Liver (tissue), 9 donors: ENCODE measurements around the gene SLC13A2. TPM values are rescaled to one million over a fixed set of nuclear protein-coding genes. Genes with fewer than 3 reads are reported as not detected.

Experiments
- DNase-seq: peaks from one replicate; pipeline ENCODE4 v3.0.0-alpha.2; 2017; ENCODE audit warnings: low spot score
- H3K27ac ChIP-seq, 2 donors: one replicate each; pipeline ENCODE4 v1.7.0; 2013; ENCODE audit warnings: inconsistent platforms in 2 of 2, low read length in 2 of 2, control low read depth in 1 of 2, low read depth in 1 of 2, mild to moderate bottlenecking in 1 of 2
- H3K27me3 ChIP-seq, 4 donors: one replicate each; pipeline versions ENCODE4 v1.6.1 to v1.7.0; 2013; ENCODE audit warnings: low read length in 3 of 4, inconsistent platforms in 1 of 4, mild to moderate bottlenecking in 1 of 4, moderate library complexity in 1 of 4; ENCODE audit not compliant: control insufficient read depth in 4 of 4, insufficient read depth in 4 of 4
- H3K36me3 ChIP-seq, 4 donors: one replicate each; pipeline versions ENCODE4 v1.6.1 to v1.7.0; 2013; ENCODE audit warnings: low read length in 3 of 4, mild to moderate bottlenecking in 3 of 4, low read depth in 1 of 4, moderate library complexity in 1 of 4; ENCODE audit not compliant: control insufficient read depth in 4 of 4, insufficient read depth in 3 of 4
- H3K4me1 ChIP-seq, 4 donors: one replicate each; pipeline versions ENCODE4 v1.6.1 to v1.7.0; 2013; ENCODE audit warnings: low read length in 3 of 4, mild to moderate bottlenecking in 3 of 4, moderate library complexity in 1 of 4; ENCODE audit not compliant: control insufficient read depth in 4 of 4, insufficient read depth in 4 of 4
- H3K4me3 ChIP-seq, 3 donors: one replicate each; pipeline versions ENCODE4 v1.6.1 to v1.7.0; 2013; ENCODE audit warnings: low read length in 3 of 3, control low read depth in 1 of 3, low read depth in 1 of 3, mild to moderate bottlenecking in 1 of 3
- H3K9ac ChIP-seq, 2 donors: one replicate each; pipeline ENCODE4 v1.7.0; 2013; ENCODE audit warnings: low read length in 2 of 2, mild to moderate bottlenecking in 2 of 2, moderate library complexity in 2 of 2, control low read depth in 1 of 2, low read depth in 1 of 2
- H3K9me3 ChIP-seq, 4 donors: one replicate each; pipeline versions ENCODE4 v1.6.1 to v1.7.0; 2013; ENCODE audit warnings: low read length in 3 of 4; ENCODE audit not compliant: control insufficient read depth in 4 of 4
- EGR1 ChIP-seq, 2 donors: IDR thresholded peaks; 2 replicates each; pipeline ENCODE4 v1.6.1; 2016 to 2018; ENCODE audit warnings: antibody characterized with exemption in 2 of 2, low read depth in 2 of 2
- FOXA1 ChIP-seq: IDR thresholded peaks from 2 replicates; pipeline ENCODE4 v1.6.1; 2016; ENCODE audit warnings: antibody characterized with exemption
- GABPA ChIP-seq, 2 donors: IDR thresholded peaks in 1 of 2; conservative IDR thresholded peaks in 1 of 2; 2 replicates each; pipeline ENCODE4 v1.6.1; 2016; ENCODE audit warnings: antibody characterized with exemption in 2 of 2, mild to moderate bottlenecking in 1 of 2, moderate library complexity in 1 of 2
- HNF4A ChIP-seq, 2 donors: conservative IDR thresholded peaks; 2 replicates each; pipeline ENCODE4 v1.6.1; 2016; ENCODE audit warnings: antibody characterized with exemption in 2 of 2, mild to moderate bottlenecking in 2 of 2
- HNF4G ChIP-seq: IDR thresholded peaks from 2 replicates; pipeline ENCODE4 v1.6.1; 2016; ENCODE audit warnings: antibody characterized with exemption
- JUND ChIP-seq, 2 donors: IDR thresholded peaks; 2 replicates each; pipeline ENCODE4 v1.6.1; 2016; ENCODE audit warnings: antibody characterized with exemption in 2 of 2
- NR2F2 ChIP-seq: IDR thresholded peaks from 2 replicates; pipeline ENCODE4 v1.6.1; 2016; ENCODE audit warnings: antibody characterized with exemption
- RAD21 ChIP-seq, 2 donors: IDR thresholded peaks; 2 replicates each; pipeline ENCODE4 v1.6.1; 2016; ENCODE audit warnings: antibody characterized with exemption in 2 of 2, mild to moderate bottlenecking in 2 of 2
- RXRA ChIP-seq, 2 donors: IDR thresholded peaks; 2 replicates each; pipeline ENCODE4 v1.6.1; 2017 to 2018; ENCODE audit warnings: antibody characterized with exemption in 2 of 2, mild to moderate bottlenecking in 1 of 2
- SP1 ChIP-seq: IDR thresholded peaks from 2 replicates; pipeline ENCODE4 v1.6.1; 2018; ENCODE audit warnings: antibody characterized with exemption, mild to moderate bottlenecking
- TAF1 ChIP-seq: conservative IDR thresholded peaks from 2 replicates; pipeline ENCODE4 v1.6.1; 2016; ENCODE audit warnings: antibody characterized with exemption, mild to moderate bottlenecking
- YY1 ChIP-seq: IDR thresholded peaks from 2 replicates; pipeline ENCODE4 v1.6.1; 2016; ENCODE audit warnings: antibody characterized with exemption, mild to moderate bottlenecking
- WGBS: extraction: QIAGEN DNeasy Blood & Tissue Kit; methylation state at CpG from one replicate; pipeline ENCODE4 v1.1.7; 2013; 5-methylcytosine and 5-hydroxymethylcytosine counted together
- polyA plus RNA-seq, 2 donors: library from polyadenylated mRNA; stranded (reverse) in 1 of 2; unstranded in 1 of 2; fragments of 200-250 nt in 1 of 2; fragments of >200 nt in 1 of 2; fragmentation: Nextera tagmentation in 1 of 2; extraction: Ambion mirVana in 1 of 2; gene quantifications; one replicate each; pipeline versions ENCODE4 v1.2.1 to v1.2.3, GENCODE V29; 2013 to 2015
- total RNA-seq, 2 donors: library from RNA; depleted of rRNA; stranded (reverse); fragments of >200 nt; gene quantifications; one replicate each; pipeline ENCODE4 v1.2.3, GENCODE V29; 2014
- TF ChIP-seq, protein P1 (sequence below): fragments of 150-350 bp; IDR thresholded peaks from 2 replicates; pipeline ENCODE4 v1.5.1; 2017; ENCODE audit warnings: improper control_type of control experiment, low read depth, low read length; ENCODE audit not compliant: missing input control
- TF ChIP-seq, protein P2 (sequence below): IDR thresholded peaks from 2 replicates; pipeline ENCODE4 v1.6.1; 2016; ENCODE audit warnings: antibody characterized with exemption
- TF ChIP-seq, protein P3 (sequence below): IDR thresholded peaks from 2 replicates; pipeline ENCODE4 v1.6.1; 2016; ENCODE audit warnings: antibody characterized with exemption
- TF ChIP-seq, protein P4 (sequence below): IDR thresholded peaks from 2 replicates; pipeline ENCODE4 v1.6.1; 2016; ENCODE audit warnings: antibody characterized with exemption
- TF ChIP-seq, protein P5 (sequence below): IDR thresholded peaks from 2 replicates; pipeline ENCODE4 v1.6.1; 2016; ENCODE audit warnings: antibody characterized with exemption, mild to moderate bottlenecking
- donor health status: healthy.
- donor health status: healthy.
- donor health status: healthy.
- donor health status: healthy.
- donor health status: healthy.

The SLC13A2 gene
- total and polyA plus RNA-seq, 4 donors, result 0.10 to 0.52 (median 0.36) TPM

DNA sequence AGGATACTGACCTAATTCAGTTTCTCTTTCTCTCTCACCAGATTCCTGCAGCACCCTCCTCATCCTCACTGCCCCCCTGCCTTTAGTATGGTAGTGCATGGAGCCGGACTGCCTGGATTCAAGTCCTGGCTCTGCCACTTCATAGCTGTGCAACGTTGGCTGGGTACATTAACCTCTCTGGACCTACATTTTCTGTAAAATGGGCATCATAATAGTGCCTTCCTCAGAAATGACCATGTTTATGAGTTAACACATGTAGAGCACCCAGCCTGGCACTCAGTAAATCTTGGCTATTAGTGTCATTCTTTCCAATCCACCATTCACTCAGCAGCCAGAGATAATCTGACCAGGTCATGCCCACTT, 71.7 kb downstream of the SLC13A2 start:
- H3K9me3 ChIP-seq, result no peaks in the 10 kb centered on the region
- H3K4me3 ChIP-seq, result no peak overlapping the region
- peaks cover 0 to 6% (median 2%) of the 10 kb centered on the region in 4 donors for H3K36me3 ChIP-seq
- DNase-seq, result no peak
- H3K27ac ChIP-seq, result no peak overlapping the region
- H3K27me3 ChIP-seq, result no peaks in the 10 kb centered on the region
- peaks cover 0 to 2% (median 0%) of the 10 kb centered on the region in 4 donors for H3K4me1 ChIP-seq
- TF ChIP-seq, protein P1, sequence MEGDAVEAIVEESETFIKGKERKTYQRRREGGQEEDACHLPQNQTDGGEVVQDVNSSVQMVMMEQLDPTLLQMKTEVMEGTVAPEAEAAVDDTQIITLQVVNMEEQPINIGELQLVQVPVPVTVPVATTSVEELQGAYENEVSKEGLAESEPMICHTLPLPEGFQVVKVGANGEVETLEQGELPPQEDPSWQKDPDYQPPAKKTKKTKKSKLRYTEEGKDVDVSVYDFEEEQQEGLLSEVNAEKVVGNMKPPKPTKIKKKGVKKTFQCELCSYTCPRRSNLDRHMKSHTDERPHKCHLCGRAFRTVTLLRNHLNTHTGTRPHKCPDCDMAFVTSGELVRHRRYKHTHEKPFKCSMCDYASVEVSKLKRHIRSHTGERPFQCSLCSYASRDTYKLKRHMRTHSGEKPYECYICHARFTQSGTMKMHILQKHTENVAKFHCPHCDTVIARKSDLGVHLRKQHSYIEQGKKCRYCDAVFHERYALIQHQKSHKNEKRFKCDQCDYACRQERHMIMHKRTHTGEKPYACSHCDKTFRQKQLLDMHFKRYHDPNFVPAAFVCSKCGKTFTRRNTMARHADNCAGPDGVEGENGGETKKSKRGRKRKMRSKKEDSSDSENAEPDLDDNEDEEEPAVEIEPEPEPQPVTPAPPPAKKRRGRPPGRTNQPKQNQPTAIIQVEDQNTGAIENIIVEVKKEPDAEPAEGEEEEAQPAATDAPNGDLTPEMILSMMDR, result no peak
- TF ChIP-seq HNF4G, result no peak
- no peak for TF ChIP-seq EGR1 (IDR thresholded peaks at IDR 0.05; ENCODE audit: low read depth in 2 of 2)
- no peak for TF ChIP-seq SP1
- TF ChIP-seq TAF1, result no peak
- no peak for TF ChIP-seq FOXA1
- TF ChIP-seq NR2F2, result no peak
- TF ChIP-seq RXRA (IDR thresholded peaks at IDR 0.05), result no peak
- TF ChIP-seq, protein P2, sequence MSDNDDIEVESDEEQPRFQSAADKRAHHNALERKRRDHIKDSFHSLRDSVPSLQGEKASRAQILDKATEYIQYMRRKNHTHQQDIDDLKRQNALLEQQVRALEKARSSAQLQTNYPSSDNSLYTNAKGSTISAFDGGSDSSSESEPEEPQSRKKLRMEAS, result no peak
- TF ChIP-seq, protein P3, sequence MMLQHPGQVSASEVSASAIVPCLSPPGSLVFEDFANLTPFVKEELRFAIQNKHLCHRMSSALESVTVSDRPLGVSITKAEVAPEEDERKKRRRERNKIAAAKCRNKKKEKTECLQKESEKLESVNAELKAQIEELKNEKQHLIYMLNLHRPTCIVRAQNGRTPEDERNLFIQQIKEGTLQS, result no peak
- TF ChIP-seq YY1, result no peak
- TF ChIP-seq HNF4A (conservative IDR thresholded peaks at IDR 0.05), result no peak
- no peak for TF ChIP-seq GABPA (IDR thresholded peaks at IDR 0.05 in 1 of 2, conservative IDR thresholded peaks at IDR 0.05 in 1 of 2)
- TF ChIP-seq, protein P4, sequence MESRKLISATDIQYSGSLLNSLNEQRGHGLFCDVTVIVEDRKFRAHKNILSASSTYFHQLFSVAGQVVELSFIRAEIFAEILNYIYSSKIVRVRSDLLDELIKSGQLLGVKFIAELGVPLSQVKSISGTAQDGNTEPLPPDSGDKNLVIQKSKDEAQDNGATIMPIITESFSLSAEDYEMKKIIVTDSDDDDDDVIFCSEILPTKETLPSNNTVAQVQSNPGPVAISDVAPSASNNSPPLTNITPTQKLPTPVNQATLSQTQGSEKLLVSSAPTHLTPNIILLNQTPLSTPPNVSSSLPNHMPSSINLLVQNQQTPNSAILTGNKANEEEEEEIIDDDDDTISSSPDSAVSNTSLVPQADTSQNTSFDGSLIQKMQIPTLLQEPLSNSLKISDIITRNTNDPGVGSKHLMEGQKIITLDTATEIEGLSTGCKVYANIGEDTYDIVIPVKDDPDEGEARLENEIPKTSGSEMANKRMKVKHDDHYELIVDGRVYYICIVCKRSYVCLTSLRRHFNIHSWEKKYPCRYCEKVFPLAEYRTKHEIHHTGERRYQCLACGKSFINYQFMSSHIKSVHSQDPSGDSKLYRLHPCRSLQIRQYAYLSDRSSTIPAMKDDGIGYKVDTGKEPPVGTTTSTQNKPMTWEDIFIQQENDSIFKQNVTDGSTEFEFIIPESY, result no peak
- WGBS, result 80% methylated on average over 2 of the region's 2 CpGs
- no peak overlapping the region for H3K9ac ChIP-seq

- Histone ChIP-seq H3K9ac (no peak overlapping the region), H3K27me3 (no peaks in the 10 kb centered on the region), H3K4me3 (no peak overlapping the region), H3K27ac (no peak overlapping the region), H3K4me1 (peaks cover 0 to 2% (median 0%) of the 10 kb centered on the region in 4 donors), H3K36me3 (peaks cover 0 to 6% (median 2%) of the 10 kb centered on the region in 4 donors), H3K9me3 (no peaks in the 10 kb centered on the region)
- WGBS, result 85% methylated on average over 6 of the region's 6 CpGs
- DNase-seq, result no peak
- no peak for TF ChIP-seq RXRA (IDR thresholded peaks at IDR 0.05)
- TF ChIP-seq NR2F2, result no peak
- TF ChIP-seq TAF1, result no peak
- TF ChIP-seq, protein P5, sequence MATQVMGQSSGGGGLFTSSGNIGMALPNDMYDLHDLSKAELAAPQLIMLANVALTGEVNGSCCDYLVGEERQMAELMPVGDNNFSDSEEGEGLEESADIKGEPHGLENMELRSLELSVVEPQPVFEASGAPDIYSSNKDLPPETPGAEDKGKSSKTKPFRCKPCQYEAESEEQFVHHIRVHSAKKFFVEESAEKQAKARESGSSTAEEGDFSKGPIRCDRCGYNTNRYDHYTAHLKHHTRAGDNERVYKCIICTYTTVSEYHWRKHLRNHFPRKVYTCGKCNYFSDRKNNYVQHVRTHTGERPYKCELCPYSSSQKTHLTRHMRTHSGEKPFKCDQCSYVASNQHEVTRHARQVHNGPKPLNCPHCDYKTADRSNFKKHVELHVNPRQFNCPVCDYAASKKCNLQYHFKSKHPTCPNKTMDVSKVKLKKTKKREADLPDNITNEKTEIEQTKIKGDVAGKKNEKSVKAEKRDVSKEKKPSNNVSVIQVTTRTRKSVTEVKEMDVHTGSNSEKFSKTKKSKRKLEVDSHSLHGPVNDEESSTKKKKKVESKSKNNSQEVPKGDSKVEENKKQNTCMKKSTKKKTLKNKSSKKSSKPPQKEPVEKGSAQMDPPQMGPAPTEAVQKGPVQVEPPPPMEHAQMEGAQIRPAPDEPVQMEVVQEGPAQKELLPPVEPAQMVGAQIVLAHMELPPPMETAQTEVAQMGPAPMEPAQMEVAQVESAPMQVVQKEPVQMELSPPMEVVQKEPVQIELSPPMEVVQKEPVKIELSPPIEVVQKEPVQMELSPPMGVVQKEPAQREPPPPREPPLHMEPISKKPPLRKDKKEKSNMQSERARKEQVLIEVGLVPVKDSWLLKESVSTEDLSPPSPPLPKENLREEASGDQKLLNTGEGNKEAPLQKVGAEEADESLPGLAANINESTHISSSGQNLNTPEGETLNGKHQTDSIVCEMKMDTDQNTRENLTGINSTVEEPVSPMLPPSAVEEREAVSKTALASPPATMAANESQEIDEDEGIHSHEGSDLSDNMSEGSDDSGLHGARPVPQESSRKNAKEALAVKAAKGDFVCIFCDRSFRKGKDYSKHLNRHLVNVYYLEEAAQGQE, result no peak
- TF ChIP-seq, protein P2, result no peak
- no peak for TF ChIP-seq HNF4G
- TF ChIP-seq, protein P1, result no peak
- no peak for TF ChIP-seq HNF4A (conservative IDR thresholded peaks at IDR 0.05)
- TF ChIP-seq, protein P3, result no peak
- TF ChIP-seq, protein P4, result no peak
- no peak for TF ChIP-seq JUND (IDR thresholded peaks at IDR 0.05)
- TF ChIP-seq EGR1 (IDR thresholded peaks at IDR 0.05; ENCODE audit: low read depth in 2 of 2), result no peak
- no peak for TF ChIP-seq GABPA (IDR thresholded peaks at IDR 0.05 in 1 of 2, conservative IDR thresholded peaks at IDR 0.05 in 1 of 2)
- no peak for TF ChIP-seq RAD21 (IDR thresholded peaks at IDR 0.05)
- no peak for TF ChIP-seq SP1
Observed at GRCh38 chr17:28545787-28546415, 72.5 kb downstream of the SLC13A2 start.
